Measurements from ENCODE around the gene NUAK1. TPM values are rescaled to one million over a fixed set of nuclear protein-coding genes. Genes with fewer than 3 reads are reported as not detected.

Gene NUAK1
- total and polyA plus RNA-seq, 2 experiments from 2014 or later: 5.4 to 16.9 TPM

GRCh38 chr12:106066726-106067325 is 71.9 kb downstream of the NUAK1 start:
- Histone ChIP-seq H3F3A (replicated peaks; ENCODE audit: low read depth) (no peaks in the 10 kb centered on the region), H2AFZ (no peak overlapping the region), H3K79me2 (replicated peaks; ENCODE audit: insufficient read depth) (no peaks in the 10 kb centered on the region), H3K9me2 (ENCODE audit: insufficient read depth) (peaks cover 4% of the 10 kb centered on the region; the same call in 1 of the 2 replicates), H4K20me1 (replicated peaks; ENCODE audit: insufficient read depth) (no peaks in the 10 kb centered on the region), H3K27ac (ENCODE audit: low read depth) (no peak overlapping the region), H3K4me3 (no peak overlapping the region), H3K4me1 (ENCODE audit: insufficient read depth) (peaks cover 20% of the 10 kb centered on the region), H3K4me2 (no peak overlapping the region), H3K36me3 (ENCODE audit: insufficient read depth) (peaks cover 9% of the 10 kb centered on the region), H3K27me3 (ENCODE audit: insufficient read depth) (no peaks in the 10 kb centered on the region)
- no peak overlapping the region for H3K27ac Mint-ChIP-seq
- ATAC-seq (no peak), DNase-seq (ENCODE audit: low spot score) (no peak)
- H3K9me3 Mint-ChIP-seq: no peaks in the 10 kb centered on the region
- TF ChIP-seq ZNF462 (CRISPR knock-in tag; IDR thresholded peaks at IDR 0.05): no peak
- TF ChIP-seq JUNB (IDR thresholded peaks at IDR 0.05; ENCODE audit: unreplicated experiment): no peak
- TF ChIP-seq REST (IDR thresholded peaks at IDR 0.05; ENCODE audit: unreplicated experiment): no peak
- no peak for TF ChIP-seq EZH2 (IDR thresholded peaks at IDR 0.05; ENCODE audit: low read depth, unreplicated experiment)
- no peak for TF ChIP-seq STAT1 (IDR thresholded peaks at IDR 0.05; ENCODE audit: unreplicated experiment)
- no peak overlapping the region for H3K4me3 Mint-ChIP-seq
- peaks cover 19% of the 10 kb centered on the region for H3K4me1 Mint-ChIP-seq
- H3K27me3 Mint-ChIP-seq (ENCODE audit: insufficient read depth, low read depth, poor library complexity): no peaks in the 10 kb centered on the region
- H3K36me3 Mint-ChIP-seq (ENCODE audit: low read depth): peaks cover 34% of the 10 kb centered on the region

Measured in GM23338 (cell line).